Keratinocyte (primary cell): ENCODE measurements around the gene CUEDC1. TPM values are rescaled to one million over a fixed set of nuclear protein-coding genes. Genes with fewer than 3 reads are reported as not detected.

Experiments
- DNase-seq: peaks from one replicate; pipeline ENCODE4 v3.0.0-alpha.2; 2011; ENCODE audit warnings: low read depth, missing footprints, low spot score
- FAIRE-seq: peaks from 2 replicates; lab custom pipeline; 2011; peaks lifted over from hg19 to GRCh38; lab: Jason Lieb, UNC
- H2AFZ ChIP-seq: 2 replicates; pipeline ENCODE4 v1.6.0; 2012; ENCODE audit warnings: low read length, control low read depth, inconsistent platforms; ENCODE audit not compliant: control insufficient read depth
- H3K27ac ChIP-seq: 2 replicates; pipeline ENCODE4 v1.5.1; 2011; ENCODE audit warnings: low read length; ENCODE audit not compliant: control insufficient read depth, insufficient read depth
- H3K27me3 ChIP-seq: 3 replicates; pipeline ENCODE4 v1.6.0; 2011; ENCODE audit warnings: low read length; ENCODE audit not compliant: control insufficient read depth, insufficient read depth; ENCODE audit errors: extremely low read depth
- H3K36me3 ChIP-seq, 2 experiments: 2 replicates in 1 of 2; 3 replicates in 1 of 2; pipeline ENCODE4 v1.5.1; 2011; ENCODE audit warnings: low read length in 2 of 2, mild to moderate bottlenecking in 1 of 2; ENCODE audit not compliant: control insufficient read depth in 2 of 2, insufficient read depth in 2 of 2; ENCODE audit errors: extremely low read depth in 1 of 2
- H3K4me1 ChIP-seq: 3 replicates; pipeline ENCODE4 v1.5.1; 2011; ENCODE audit warnings: low read length; ENCODE audit not compliant: control insufficient read depth, insufficient read depth; ENCODE audit errors: extremely low read depth
- H3K4me2 ChIP-seq: 3 replicates; pipeline ENCODE4 v1.6.0; 2011; ENCODE audit warnings: low read depth, low read length; ENCODE audit not compliant: control insufficient read depth, insufficient read depth; ENCODE audit errors: extremely low read depth
- H3K4me3 ChIP-seq, 3 experiments: fragments of 200-600 bp in 1 of 3; sonication (generic) in 1 of 3; 2 replicates in 2 of 3; 3 replicates in 1 of 3; pipeline ENCODE4 v1.5.1; 2011 to 2016; ENCODE audit warnings: low read length in 3 of 3, mild to moderate bottlenecking in 3 of 3, control low read depth in 2 of 3, inconsistent platforms in 1 of 3, low read depth in 1 of 3, mixed read lengths in 1 of 3, mixed run types in 1 of 3, moderate library complexity in 1 of 3; ENCODE audit not compliant: control insufficient read depth in 2 of 3, insufficient read depth in 2 of 3; ENCODE audit errors: extremely low read depth in 1 of 3
- H3K79me2 ChIP-seq: 2 replicates; pipeline ENCODE4 v1.6.0; 2012; ENCODE audit warnings: low read length; ENCODE audit not compliant: control insufficient read depth, insufficient read depth
- H3K9ac ChIP-seq: 3 replicates; pipeline ENCODE4 v1.6.0; 2011; ENCODE audit warnings: low read length; ENCODE audit not compliant: control insufficient read depth, insufficient read depth; ENCODE audit errors: extremely low read depth
- H3K9me1 ChIP-seq: 3 replicates; pipeline ENCODE4 v1.6.0; 2011; ENCODE audit warnings: low read length; ENCODE audit not compliant: control insufficient read depth, insufficient read depth; ENCODE audit errors: extremely low read depth
- H3K9me3 ChIP-seq: 2 replicates; pipeline ENCODE4 v1.5.1; 2012; ENCODE audit warnings: low read depth, low read length; ENCODE audit not compliant: control insufficient read depth
- H4K20me1 ChIP-seq: 3 replicates; pipeline ENCODE4 v1.6.0; 2011; ENCODE audit warnings: low read length; ENCODE audit not compliant: control insufficient read depth, insufficient read depth; ENCODE audit errors: extremely low read depth
- CTCF ChIP-seq, 3 experiments: IDR thresholded peaks in 1 of 3; conservative IDR thresholded peaks in 1 of 3; optimal IDR thresholded peaks in 1 of 3; 2 replicates in 2 of 3; 3 replicates in 1 of 3; pipeline versions ENCODE3 to v1.5.1; 2011; ENCODE audit warnings: low read length in 3 of 3, mild to moderate bottlenecking in 3 of 3, moderate library complexity in 2 of 3, control low read depth in 1 of 3, inconsistent platforms in 1 of 3; ENCODE audit not compliant: insufficient read depth in 2 of 3; ENCODE audit errors: extremely low read depth in 1 of 3
- EZH2 ChIP-seq: IDR thresholded peaks from one replicate; pipeline ENCODE4 v1.6.1; 2012; ENCODE audit warnings: inconsistent platforms, mild to moderate bottlenecking, low read length, moderate library complexity
- dilution Hi-C: fragments of 300-500 bp; cut with MboI; formaldehyde crosslinking; loops from one replicate; pipeline ENCODE4 v1.7.0; 2020; ENCODE audit warnings: low sequenced_read_pairs; ENCODE audit not compliant: extremely low pct_ligation_motif_present
- polyA plus RNA-seq, 5 experiments: library from polyadenylated mRNA; depleted of rRNA in 3 of 5; stranded (reverse) in 3 of 5; stranded (forward) in 1 of 5; unstranded in 1 of 5; fragments of >200 nt; gene quantifications; 1 replicate in 1 of 5; 2 replicates in 3 of 5; 3 replicates in 1 of 5; pipeline versions ENCODE4 v1.2.1 to v1.2.3, GENCODE V29; 2011 to 2012; ENCODE audit warnings: missing spikeins in 2 of 5, low read depth in 1 of 5, low replicate concordance in 1 of 5

CUEDC1 gene
- polyA plus RNA-seq, 1 donor (not counting 4 experiments of a cell fraction or from before 2014, with no cell fraction given) = 12.9 TPM

GRCh38 chr17:57894848-57895247 lies 60.4 kb downstream of the CUEDC1 start:
- no peaks in the 10 kb centered on the region for H3K9me1 ChIP-seq
- no peak overlapping the region for H3K27ac ChIP-seq
- no peaks in the 10 kb centered on the region for H3K79me2 ChIP-seq
- H3K9me3 ChIP-seq = no peaks in the 10 kb centered on the region
- TF ChIP-seq CTCF (optimal IDR thresholded peaks at IDR 0.05 in 1 of 3, IDR thresholded peaks at IDR 0.05 in 1 of 3, conservative IDR thresholded peaks at IDR 0.05 in 1 of 3; ENCODE audit: extremely low read depth in 1 of 3, insufficient read depth in 2 of 3, low read length in 3 of 3) (no peak), EZH2 (no peak)
- no peak overlapping the region for H3K4me3 ChIP-seq
- H4K20me1 ChIP-seq = no peaks in the 10 kb centered on the region
- H3K36me3 ChIP-seq = no peaks in the 10 kb centered on the region
- FAIRE-seq (no peak), DNase-seq (no peak)
- no peak overlapping the region for H2AFZ ChIP-seq
- dilution Hi-C loops = no loop called here
- H3K27me3 ChIP-seq = no peaks in the 10 kb centered on the region
- peaks cover 41% of the 10 kb centered on the region for H3K4me1 ChIP-seq
- no peak overlapping the region for H3K4me2 ChIP-seq
- H3K9ac ChIP-seq = no peak overlapping the region

GRCh38 chr17:57892820-57893595 lies 62.2 kb downstream of the CUEDC1 start:
- no peak for DNase-seq
- no peak for TF ChIP-seq CTCF (optimal IDR thresholded peaks at IDR 0.05 in 1 of 3, IDR thresholded peaks at IDR 0.05 in 1 of 3, conservative IDR thresholded peaks at IDR 0.05 in 1 of 3; ENCODE audit: extremely low read depth in 1 of 3, insufficient read depth in 2 of 3, low read length in 3 of 3)
- no peak for TF ChIP-seq EZH2
- no peaks in the 10 kb centered on the region for H4K20me1 ChIP-seq

More at GRCh38 chr17:57892820-57893595, 62.2 kb downstream of the CUEDC1 start:
- Histone ChIP-seq H2AFZ (peak overlapping the region; percentile 28), H3K9ac (peak overlapping the region; percentile 34), H3K4me1 (peaks cover 33% of the 10 kb centered on the region), H3K27ac (peak overlapping the region; percentile 72), H3K79me2 (no peaks in the 10 kb centered on the region), H3K9me3 (no peaks in the 10 kb centered on the region), H3K36me3 (no peaks in the 10 kb centered on the region), H3K4me3 (no peak overlapping the region), H3K27me3 (no peaks in the 10 kb centered on the region), H3K4me2 (peak overlapping the region; percentile 71), H3K9me1 (peaks cover 2% of the 10 kb centered on the region)
- dilution Hi-C loops = no loop called here
- FAIRE-seq = no peak
